Measurements from ENCODE around the gene AP5S1.
"Not testable (repeated sequence)": the region's sequence is repeated elsewhere in the genome, so short reads cannot be mapped to it uniquely, and the experiment has no call there.

The AP5S1 gene

GRCh38 chr20:3842348-3842930 lies 22.1 kb downstream of the AP5S1 start:
- Histone ChIP-seq H3K27me3 (ENCODE audit: low read depth, low read length) (no peaks in the 10 kb centered on the region), H3K79me2 (ENCODE audit: low read length) (peaks cover 11% of the 10 kb centered on the region), H2AFZ (ENCODE audit: low read depth, low read length) (no peak overlapping the region), H3K27ac (ENCODE audit: low read length) (no peak overlapping the region), H3K36me3 (replicated peaks; ENCODE audit: low read depth, low read length) (no peaks in the 10 kb centered on the region), H3K4me3 (ENCODE audit: low read length) (no peak overlapping the region), H3K9me3 (ENCODE audit: insufficient read depth, low read length) (no peaks in the 10 kb centered on the region), H3K4me2 (ENCODE audit: low read length) (no peak overlapping the region), H3K4me1 (ENCODE audit: low read length) (peaks cover 6% of the 10 kb centered on the region), H3K9ac (ENCODE audit: low read length) (no peak overlapping the region), H4K20me1 (ENCODE audit: insufficient read depth, low read length) (peaks cover under 1% of the 10 kb centered on the region; the same call in 1 of the 2 replicates)
- no peak for TF ChIP-seq EZH2phosphoT487 (IDR thresholded peaks at IDR 0.05; ENCODE audit: low read depth)
- no peak for TF ChIP-seq CTCF (IDR thresholded peaks at IDR 0.05; ENCODE audit: low read depth, low read length)

GRCh38 chr20:3843490-3843889 lies 23.1 kb downstream of the AP5S1 start:
- Histone ChIP-seq H3K79me2 (ENCODE audit: low read length) (peaks cover 20% of the 10 kb centered on the region), H3K27me3 (ENCODE audit: low read depth, low read length) (no peaks in the 10 kb centered on the region), H3K4me3 (ENCODE audit: low read length) (no peak overlapping the region), H3K27ac (ENCODE audit: low read length) (no peak overlapping the region), H2AFZ (ENCODE audit: low read depth, low read length) (no peak overlapping the region), H3K9ac (ENCODE audit: low read length) (no peak overlapping the region), H4K20me1 (ENCODE audit: insufficient read depth, low read length) (peaks cover 6% of the 10 kb centered on the region; the same call in 1 of the 2 replicates), H3K36me3 (replicated peaks; ENCODE audit: low read depth, low read length) (no peaks in the 10 kb centered on the region), H3K4me1 (ENCODE audit: low read length) (peaks cover 10% of the 10 kb centered on the region), H3K9me3 (ENCODE audit: insufficient read depth, low read length) (no peaks in the 10 kb centered on the region), H3K4me2 (ENCODE audit: low read length) (no peak overlapping the region)
- TF ChIP-seq EZH2phosphoT487 (IDR thresholded peaks at IDR 0.05; ENCODE audit: low read depth), result no peak
- no peak for TF ChIP-seq CTCF (IDR thresholded peaks at IDR 0.05; ENCODE audit: low read depth, low read length)

- H3K9ac ChIP-seq (ENCODE audit: low read length); H3K27ac ChIP-seq (ENCODE audit: low read length); H3K4me2 ChIP-seq (ENCODE audit: low read length): not testable (repeated sequence)
Measured at GRCh38 chr20:3843990-3844619, 23.8 kb downstream of the AP5S1 start.

GRCh38 chr20:3846378-3846739 lies 26.0 kb downstream of the AP5S1 start:
- Histone ChIP-seq H3K9me3 (ENCODE audit: insufficient read depth, low read length) (no peaks in the 10 kb centered on the region), H3K9ac (ENCODE audit: low read length) (peak overlapping the region; percentile 86), H2AFZ (ENCODE audit: low read depth, low read length) (peak overlapping the region; percentile 63), H3K4me2 (ENCODE audit: low read length) (peak overlapping the region; percentile 82), H3K36me3 (replicated peaks; ENCODE audit: low read depth, low read length) (no peaks in the 10 kb centered on the region), H3K4me1 (ENCODE audit: low read length) (peaks cover 10% of the 10 kb centered on the region), H4K20me1 (ENCODE audit: insufficient read depth, low read length) (peaks cover 6% of the 10 kb centered on the region; the same call in 1 of the 2 replicates), H3K27me3 (ENCODE audit: low read depth, low read length) (no peaks in the 10 kb centered on the region), H3K27ac (ENCODE audit: low read length) (peak overlapping the region; percentile 32), H3K79me2 (ENCODE audit: low read length) (peaks cover 34% of the 10 kb centered on the region), H3K4me3 (ENCODE audit: low read length) (peak overlapping the region; percentile 88)
- no peak for TF ChIP-seq CTCF (IDR thresholded peaks at IDR 0.05; ENCODE audit: low read depth, low read length)

More at GRCh38 chr20:3843990-3844619, 23.8 kb downstream of the AP5S1 start:
- Histone ChIP-seq H3K79me2 (ENCODE audit: low read length) (peaks cover 25% of the 10 kb centered on the region), H3K4me1 (ENCODE audit: low read length) (peaks cover 10% of the 10 kb centered on the region)
- H2AFZ ChIP-seq (ENCODE audit: low read depth, low read length); H3K36me3 ChIP-seq (replicated peaks; ENCODE audit: low read depth, low read length); H3K27me3 ChIP-seq (ENCODE audit: low read depth, low read length); H4K20me1 ChIP-seq (ENCODE audit: insufficient read depth, low read length); H3K4me3 ChIP-seq (ENCODE audit: low read length); H3K9me3 ChIP-seq (ENCODE audit: insufficient read depth, low read length): not testable (repeated sequence)
